Endothelial cell of umbilical vein (primary cell): ENCODE data around the gene OR10A6.

Experiments used
- EZH2 ChIP-seq: IDR thresholded peaks from 2 replicates; pipeline ENCODE4 v1.6.1; 2012; ENCODE audit warnings: borderline replicate concordance, low read depth, mild to moderate bottlenecking, moderate library complexity, low read length, inconsistent platforms; ENCODE audit not compliant: severe bottlenecking
- MYC ChIP-seq: IDR thresholded peaks from one replicate; pipeline ENCODE4 v1.6.1; 2011; ENCODE audit warnings: mild to moderate bottlenecking, low read depth, low read length
- POLR2A ChIP-seq: IDR thresholded peaks from 2 replicates; pipeline ENCODE4 v1.6.1; 2012; ENCODE audit warnings: low read depth, mild to moderate bottlenecking, control low read depth, low read length
- POLR2AphosphoS5 ChIP-seq: IDR thresholded peaks from 2 replicates; pipeline ENCODE4 v1.6.1; 2012; ENCODE audit warnings: low read depth, mild to moderate bottlenecking, control low read depth, low read length, moderate library complexity; ENCODE audit not compliant: insufficient read depth
- TF ChIP-seq, protein P1 (sequence below), 2 donors: IDR thresholded peaks; 1 replicate in 1 of 2; 2 replicates in 1 of 2; pipeline ENCODE4 v1.5.1; 2011; ENCODE audit warnings: low read length in 2 of 2, mild to moderate bottlenecking in 2 of 2, moderate library complexity in 2 of 2, control low read depth in 1 of 2, inconsistent platforms in 1 of 2, low read depth in 1 of 2; ENCODE audit not compliant: insufficient read depth in 1 of 2; ENCODE audit errors: extremely low read depth in 1 of 2
- TF ChIP-seq, protein P2 (sequence below): IDR thresholded peaks from 2 replicates; pipeline ENCODE4 v1.6.1; 2011; ENCODE audit not compliant: insufficient read depth, insufficient read length

DNA sequence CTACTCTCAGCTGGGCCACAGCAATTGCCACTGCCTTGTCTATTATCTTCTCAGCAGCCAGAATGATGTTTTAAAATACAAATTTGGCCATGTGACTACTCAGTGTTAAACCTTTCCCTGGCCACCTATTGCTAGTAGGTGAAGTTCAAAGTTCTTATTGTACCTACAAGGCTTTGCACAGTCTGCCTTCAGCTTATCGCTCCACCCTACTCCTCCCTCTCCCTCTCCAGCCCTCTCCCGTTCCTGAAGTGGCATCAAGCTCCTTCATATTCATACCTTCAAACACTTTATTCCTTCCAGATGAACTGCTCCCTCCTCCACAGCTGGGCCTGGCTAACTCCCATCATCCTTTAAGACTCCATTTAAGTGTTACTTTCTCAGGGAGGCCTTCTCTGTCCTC, 37.3 kb downstream of the OR10A6 start:
- TF ChIP-seq EZH2 (no peak), MYC (no peak), POLR2A (no peak), POLR2AphosphoS5 (no peak)
- TF ChIP-seq, protein P1, sequence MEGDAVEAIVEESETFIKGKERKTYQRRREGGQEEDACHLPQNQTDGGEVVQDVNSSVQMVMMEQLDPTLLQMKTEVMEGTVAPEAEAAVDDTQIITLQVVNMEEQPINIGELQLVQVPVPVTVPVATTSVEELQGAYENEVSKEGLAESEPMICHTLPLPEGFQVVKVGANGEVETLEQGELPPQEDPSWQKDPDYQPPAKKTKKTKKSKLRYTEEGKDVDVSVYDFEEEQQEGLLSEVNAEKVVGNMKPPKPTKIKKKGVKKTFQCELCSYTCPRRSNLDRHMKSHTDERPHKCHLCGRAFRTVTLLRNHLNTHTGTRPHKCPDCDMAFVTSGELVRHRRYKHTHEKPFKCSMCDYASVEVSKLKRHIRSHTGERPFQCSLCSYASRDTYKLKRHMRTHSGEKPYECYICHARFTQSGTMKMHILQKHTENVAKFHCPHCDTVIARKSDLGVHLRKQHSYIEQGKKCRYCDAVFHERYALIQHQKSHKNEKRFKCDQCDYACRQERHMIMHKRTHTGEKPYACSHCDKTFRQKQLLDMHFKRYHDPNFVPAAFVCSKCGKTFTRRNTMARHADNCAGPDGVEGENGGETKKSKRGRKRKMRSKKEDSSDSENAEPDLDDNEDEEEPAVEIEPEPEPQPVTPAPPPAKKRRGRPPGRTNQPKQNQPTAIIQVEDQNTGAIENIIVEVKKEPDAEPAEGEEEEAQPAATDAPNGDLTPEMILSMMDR (IDR thresholded peaks at IDR 0.05; ENCODE audit: extremely low read depth in 1 of 2, insufficient read depth in 1 of 2, low read depth in 1 of 2, low read length in 2 of 2): no peak
- TF ChIP-seq, protein P2, sequence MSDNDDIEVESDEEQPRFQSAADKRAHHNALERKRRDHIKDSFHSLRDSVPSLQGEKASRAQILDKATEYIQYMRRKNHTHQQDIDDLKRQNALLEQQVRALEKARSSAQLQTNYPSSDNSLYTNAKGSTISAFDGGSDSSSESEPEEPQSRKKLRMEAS: no peak
